Measurements from ENCODE around the gene HDAC5. TPM values are rescaled to one million over a fixed set of nuclear protein-coding genes. Genes with fewer than 3 reads are reported as not detected.

The HDAC5 gene
- total RNA-seq, 3 donors from 2014 or later (not counting 1 experiment from before 2014, with no cell fraction given) = 79.2 to 100 (median 91.9) TPM

DNA sequence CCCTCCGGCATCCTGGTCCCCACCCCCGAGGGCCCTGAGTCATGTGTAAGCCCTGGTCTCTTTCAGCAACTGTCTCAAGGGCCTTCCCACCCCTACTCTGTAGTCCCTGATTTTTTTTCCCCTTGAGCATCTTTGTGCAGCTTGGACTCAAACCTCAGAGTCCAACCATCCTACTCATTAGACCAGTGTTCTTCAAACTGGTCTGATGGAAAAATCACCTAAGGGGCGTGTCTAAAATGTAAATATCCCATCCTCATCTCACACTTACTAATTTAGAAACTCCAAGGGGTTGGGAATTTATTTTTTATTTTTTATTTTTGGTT is 52.3 kb downstream of the HDAC5 start:
- Mint-ChIP-seq H3K9me3 (no peaks in the 10 kb centered on the region), H3K36me3 (no peaks in the 10 kb centered on the region), H3K4me3 (peak overlapping the region; percentile 95), H3K4me1 (peaks cover 33 to 35% of the 10 kb centered on the region in 2 donors), H3K27ac (peak overlapping the region; percentile 93), H3K27me3 (ENCODE audit: low read depth in 2 of 2) (no peaks in the 10 kb centered on the region)
- no peak for TF ChIP-seq CTCF (IDR thresholded peaks at IDR 0.05)
- Histone ChIP-seq H3K9me3 (ENCODE audit: control insufficient read depth, insufficient read depth, low read length) (no peaks in the 10 kb centered on the region), H3K4me1 (ENCODE audit: control insufficient read depth, insufficient read depth, low read length) (peaks cover 26% of the 10 kb centered on the region), H3K4me3 (ENCODE audit: low read length) (peak overlapping the region; percentile 80), H3K36me3 (ENCODE audit: control insufficient read depth, insufficient read depth, low read length) (peaks cover 14% of the 10 kb centered on the region), H3K27ac (ENCODE audit: low read length) (peak overlapping the region; percentile 84), H3K27me3 (ENCODE audit: control insufficient read depth, insufficient read depth, low read length) (no peaks in the 10 kb centered on the region)
- DNase-seq (no peak), ATAC-seq (peak in 2 of 3 donors; percentile 54 to 55)
- intact Hi-C loops (cut with micrococcal nuclease) = loop anchor here (5.0 kb wide), 1 partner anchor 51 kb away; the partner anchor contains the start of gene HDAC5
- 0% methylated on average over 2 of the region's 3 CpGs for WGBS (ENCODE audit: insufficient coverage)

DNA sequence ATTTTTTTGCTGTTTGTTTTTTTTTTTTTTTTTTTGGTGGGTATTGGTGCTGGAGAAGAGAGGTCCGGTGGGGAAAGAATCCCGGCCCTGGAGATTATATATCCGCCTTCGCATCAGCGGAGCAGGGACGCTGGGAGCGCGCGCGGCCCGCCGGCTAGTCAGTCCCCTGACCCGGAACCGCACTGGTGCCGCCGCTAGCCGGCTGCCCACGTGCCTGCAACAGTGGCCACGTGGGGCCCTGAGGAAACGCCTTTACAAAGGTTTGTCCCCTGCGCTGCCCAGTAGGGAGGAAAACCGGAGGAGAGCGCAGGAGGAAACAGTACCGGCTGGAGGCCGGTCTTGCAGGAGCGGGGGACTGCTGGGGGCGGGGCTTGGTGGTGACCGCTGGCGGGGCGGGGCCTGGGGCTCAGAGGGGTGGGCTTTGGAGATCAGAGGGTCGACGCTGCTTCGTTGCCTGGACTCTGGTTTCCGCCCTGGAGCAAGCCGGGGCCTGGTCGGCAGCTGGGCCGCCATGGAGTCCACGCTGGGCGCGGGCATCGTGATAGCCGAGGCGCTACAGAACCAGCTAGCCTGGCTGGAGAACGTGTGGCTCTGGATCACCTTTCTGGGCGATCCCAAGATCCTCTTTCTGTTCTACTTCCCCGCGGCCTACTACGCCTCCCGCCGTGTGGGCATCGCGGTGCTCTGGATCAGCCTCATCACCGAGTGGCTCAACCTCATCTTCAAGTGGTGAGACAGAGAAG is 52.8 kb downstream of the HDAC5 start, which contains the start of gene G6PC3:
TSS of gene G6PC3 (plus strand) at position 281 of the 743 bp plus-strand sequence. CDS start at position 512, 231 bp downstream.
- peak; percentile 54 to 82 (median 73) for ATAC-seq
- Histone ChIP-seq H3K4me3 (ENCODE audit: low read length) (peak within 1 kb of the TSS; percentile 80), H3K27me3 (ENCODE audit: control insufficient read depth, insufficient read depth, low read length) (no peaks in the 10 kb centered on the region), H3K4me1 (ENCODE audit: control insufficient read depth, insufficient read depth, low read length) (peaks cover 32% of the 10 kb centered on the region), H3K9me3 (ENCODE audit: control insufficient read depth, insufficient read depth, low read length) (no peaks in the 10 kb centered on the region), H3K27ac (ENCODE audit: low read length) (peak within 1 kb of the TSS; percentile 84), H3K36me3 (ENCODE audit: control insufficient read depth, insufficient read depth, low read length) (peaks cover 9% of the 10 kb centered on the region)
- no peak for TF ChIP-seq CTCF (IDR thresholded peaks at IDR 0.05)
- Mint-ChIP-seq H3K27me3 (ENCODE audit: low read depth in 2 of 2) (no peaks in the 10 kb centered on the region), H3K9me3 (no peaks in the 10 kb centered on the region), H3K27ac (peak within 1 kb of the TSS; percentile 93), H3K36me3 (no peaks in the 10 kb centered on the region), H3K4me3 (peak within 1 kb of the TSS; percentile 95), H3K4me1 (peaks cover 38 to 39% of the 10 kb centered on the region in 2 donors)
- WGBS (ENCODE audit: insufficient coverage) = under 1% methylated on average over 53 of the region's 53 CpGs
- DNase-seq = peak; percentile 69 to 83
- intact Hi-C loops (cut with micrococcal nuclease) = loop anchor here (5.0 kb wide), 1 partner anchor 52 kb away; the partner anchor contains the start of gene HDAC5

GRCh38 chr17:44069974-44070454 is 53.4 kb downstream of the HDAC5 start:
- no peak for ATAC-seq
- peak overlapping the region; percentile 95 for H3K4me3 Mint-ChIP-seq
- H3K4me3 ChIP-seq (ENCODE audit: low read length) = peak overlapping the region; percentile 80
- no peaks in the 10 kb centered on the region for H3K36me3 Mint-ChIP-seq
- H3K4me1 Mint-ChIP-seq = peaks cover 41 to 43% of the 10 kb centered on the region in 2 donors
- peaks cover 33% of the 10 kb centered on the region for H3K4me1 ChIP-seq (ENCODE audit: control insufficient read depth, insufficient read depth, low read length)
- no peak for DNase-seq
- intact Hi-C loops (cut with micrococcal nuclease) = loop anchor here (5.0 kb wide), 1 partner anchor 52 kb away; the partner anchor contains the start of gene HDAC5
- H3K27me3 ChIP-seq (ENCODE audit: control insufficient read depth, insufficient read depth, low read length) = no peaks in the 10 kb centered on the region
- H3K9me3 Mint-ChIP-seq = no peaks in the 10 kb centered on the region
- H3K27me3 Mint-ChIP-seq (ENCODE audit: low read depth in 2 of 2) = no peaks in the 10 kb centered on the region
- H3K27ac Mint-ChIP-seq = peak overlapping the region; percentile 93
- H3K9me3 ChIP-seq (ENCODE audit: control insufficient read depth, insufficient read depth, low read length) = no peaks in the 10 kb centered on the region
- TF ChIP-seq CTCF (IDR thresholded peaks at IDR 0.05) = no peak
- H3K36me3 ChIP-seq (ENCODE audit: control insufficient read depth, insufficient read depth, low read length) = peaks cover 4% of the 10 kb centered on the region
- 22% methylated on average over 5 of the region's 7 CpGs for WGBS (ENCODE audit: insufficient coverage)
- peak overlapping the region; percentile 84 for H3K27ac ChIP-seq (ENCODE audit: low read length)

All from natural killer cell (primary cell).